IMR-90 (cell line): ENCODE results near the gene CLSTN1. TPM values are rescaled to one million over a fixed set of nuclear protein-coding genes. Genes with fewer than 3 reads are reported as not detected.

Source experiments
- ATAC-seq: fragments of 200-7000 bp; cut with Tn5 transposase; 2 replicates; pipeline ENCODE4 v1.9.1; 2020; ENCODE audit warnings: low read depth, mild to moderate bottlenecking, moderate library complexity
- BruUV-seq: library from RNA; stranded (reverse); fragments of 400-500 nt; replicated peaks from 2 replicates; lab custom pipeline; 2021; lab: Mats Ljungman, UMichigan
- CTCF ChIA-PET: fragments of 300-600 bp; formaldehyde crosslinking; extraction: SDS; loops from one replicate; lab custom pipeline; 2021; ENCODE audit warnings: antibody characterized with exemption; lab: Yijun Ruan, JAX
- POLR2A ChIA-PET: fragments of 300-600 bp; sonication (Branson Sonifier 250); formaldehyde crosslinking; loops from one replicate; lab custom pipeline; 2022; ENCODE audit warnings: antibody characterized with exemption; ENCODE audit not compliant: unreplicated experiment; lab: Charles Lee
- DNase-seq: peaks from one replicate; pipeline ENCODE4 v3.0.0; 2013
- H2AFZ ChIP-seq: replicated peaks from 2 replicates; pipeline ENCODE3; 2013; ENCODE audit warnings: low read length, mild to moderate bottlenecking; ENCODE audit not compliant: poor library complexity
- H2AK5ac ChIP-seq: 2 replicates; pipeline ENCODE4 v1.6.1; 2013; ENCODE audit warnings: low read depth, low read length, inconsistent platforms
- H2AK9ac ChIP-seq: replicated peaks from 2 replicates; pipeline ENCODE3; 2013; ENCODE audit warnings: mild to moderate bottlenecking, low read depth, low read length, moderate library complexity; ENCODE audit not compliant: poor library complexity
- H2BK120ac ChIP-seq: 2 replicates; pipeline ENCODE4 v1.6.1; 2013; ENCODE audit warnings: low read depth, low read length, inconsistent platforms
- H2BK15ac ChIP-seq: 3 replicates; pipeline ENCODE4 v1.6.1; 2013; ENCODE audit warnings: low read depth, low read length, inconsistent platforms
- H2BK20ac ChIP-seq: 2 replicates; pipeline ENCODE4 v1.6.1; 2013; ENCODE audit warnings: low read depth, mild to moderate bottlenecking, inconsistent platforms, low read length, moderate library complexity
- H2BK5ac ChIP-seq: 2 replicates; pipeline ENCODE4 v1.6.1; 2013; ENCODE audit warnings: mild to moderate bottlenecking, low read depth, low read length, inconsistent platforms; ENCODE audit not compliant: poor library complexity, severe bottlenecking
- H3K14ac ChIP-seq: replicated peaks from 2 replicates; pipeline ENCODE4 v1.6.1; 2013; ENCODE audit warnings: low read depth, low read length, inconsistent platforms
- H3K18ac ChIP-seq: 2 replicates; pipeline ENCODE4 v1.6.1; 2013; ENCODE audit warnings: low read depth, low read length, control low read depth
- H3K23ac ChIP-seq: 2 replicates; pipeline ENCODE4 v1.6.1; 2013; ENCODE audit warnings: low read depth, low read length, inconsistent platforms
- H3K27ac ChIP-seq: 2 replicates; pipeline ENCODE4 v1.5.1; 2013; ENCODE audit warnings: mild to moderate bottlenecking, control low read depth, low read length; ENCODE audit not compliant: insufficient read depth
- H3K27me3 ChIP-seq: 2 replicates; pipeline ENCODE4 v1.6.1; 2013; ENCODE audit warnings: low read length; ENCODE audit not compliant: control insufficient read depth, insufficient read depth
- H3K36me3 ChIP-seq: 2 replicates; pipeline ENCODE4 v1.6.1; 2013; ENCODE audit warnings: low read length, mixed read lengths; ENCODE audit not compliant: control insufficient read depth, insufficient read depth
- H3K4ac ChIP-seq: 2 replicates; pipeline ENCODE4 v1.6.1; 2013; ENCODE audit warnings: low read depth, low read length, inconsistent platforms
- H3K4me1 ChIP-seq: 2 replicates; pipeline ENCODE4 v1.6.1; 2013; ENCODE audit warnings: low read length, mixed read lengths; ENCODE audit not compliant: control insufficient read depth, insufficient read depth
- H3K4me2 ChIP-seq: 2 replicates; pipeline ENCODE4 v1.6.1; 2013; ENCODE audit warnings: low read depth, mild to moderate bottlenecking, control low read depth, low read length, moderate library complexity
- H3K4me3 ChIP-seq: 2 replicates; pipeline ENCODE4 v1.5.1; 2013; ENCODE audit warnings: low read depth, mild to moderate bottlenecking, control low read depth, low read length, moderate library complexity; ENCODE audit not compliant: insufficient read depth
- H3K56ac ChIP-seq: 2 replicates; pipeline ENCODE4 v1.6.1; 2013; ENCODE audit warnings: low read length, inconsistent platforms; ENCODE audit not compliant: insufficient read depth; ENCODE audit errors: extremely low read depth
- H3K79me1 ChIP-seq, 2 experiments: 2 replicates each; pipeline ENCODE4 v1.6.1; 2013; ENCODE audit warnings: low read length in 2 of 2, inconsistent platforms in 1 of 2, low read depth in 1 of 2
- H3K9ac ChIP-seq: 2 replicates; pipeline ENCODE4 v1.6.1; 2013; ENCODE audit warnings: low read depth, low read length, control low read depth
- H3K9me1 ChIP-seq: 2 replicates; pipeline ENCODE4 v1.6.1; 2013; ENCODE audit warnings: low read length, inconsistent platforms; ENCODE audit not compliant: insufficient read depth
- H3K9me3 ChIP-seq: 2 replicates; pipeline ENCODE4 v1.6.1; 2013; ENCODE audit warnings: low read length; ENCODE audit not compliant: control insufficient read depth, insufficient read depth
- H4K20me1 ChIP-seq: 2 replicates; pipeline ENCODE4 v1.6.1; 2013; ENCODE audit warnings: low read length, inconsistent platforms; ENCODE audit not compliant: insufficient read depth
- H4K5ac ChIP-seq: 2 replicates; pipeline ENCODE4 v1.6.1; 2013; ENCODE audit warnings: mild to moderate bottlenecking, low read depth, low read length, control low read depth
- H4K8ac ChIP-seq, 2 experiments: 2 replicates each; pipeline ENCODE4 v1.6.1; 2013; ENCODE audit warnings: low read depth in 2 of 2, low read length in 2 of 2, control low read depth in 1 of 2, inconsistent platforms in 1 of 2
- H4K91ac ChIP-seq: 2 replicates; pipeline ENCODE4 v1.6.1; 2013; ENCODE audit warnings: low read depth, low read length, inconsistent platforms; ENCODE audit not compliant: insufficient read depth
- CTCF ChIP-seq: conservative IDR thresholded peaks from 2 replicates; pipeline ENCODE4 v1.5.1; 2012; ENCODE audit warnings: mild to moderate bottlenecking, low read depth, low read length, improper control_type of control experiment
- NFE2L2 ChIP-seq: fragments of 150-350 bp; IDR thresholded peaks from 2 replicates; pipeline ENCODE4 v1.6.1; 2016; ENCODE audit warnings: low read depth, mild to moderate bottlenecking, low read length
- WGBS, 2 experiments: methylation state at CpG; one replicate each; pipeline versions ENCODE4 v1.1.5 to v1.1.7; 2013; ENCODE audit warnings: missing lambda C conversion rate in 2 of 2; ENCODE audit not compliant: insufficient read length in 1 of 2; ENCODE audit errors: extremely low coverage in 2 of 2; 5-methylcytosine and 5-hydroxymethylcytosine counted together
- dilution Hi-C: fragments of 300-500 bp; cut with HindIII; formaldehyde crosslinking; loops from one replicate; pipeline ENCODE4 v1.14.3; 2018; ENCODE audit warnings: low sequenced_read_pairs; ENCODE audit not compliant: unreplicated experiment
- in situ Hi-C: fragments of 300-500 bp; cut with MboI; formaldehyde crosslinking; loops from 3 replicates; pipeline ENCODE4 v1.14.3; 2019; ENCODE audit warnings: low sequenced_read_pairs, inconsistent platforms, mixed read lengths
- intact Hi-C: fragments of 100-400 bp; cut with micrococcal nuclease; formaldehyde crosslinking; loops from 2 replicates; pipeline ENCODE4 v1.10.0; 2022
- polyA plus RNA-seq, 3 experiments: library from polyadenylated mRNA; depleted of rRNA; stranded (reverse); fragments of >200 nt; gene quantifications; 2 replicates each; pipeline ENCODE4 v1.2.3, GENCODE V29; 2012; ENCODE audit warnings: low replicate concordance in 1 of 3
- total RNA-seq: library from RNA; depleted of rRNA; stranded (reverse); fragments of >200 nt; gene quantifications from 2 replicates; pipeline ENCODE4 v1.2.3, GENCODE V29; 2012

CLSTN1 gene
- total and polyA plus RNA-seq, 2 of the 4 experiments (the other 2 are of a cell fraction) = 30.1 to 72.2 TPM

GRCh38 chr1:9719978-9720722, 103.6 kb downstream of the CLSTN1 start:
- no peak overlapping the region for H3K23ac ChIP-seq
- peak overlapping the region; percentile 48; the same call in 1 of the 2 replicates for H3K14ac ChIP-seq
- ATAC-seq (no peak), DNase-seq (no peak)
- no TSS peak for BruUV-seq
- H2BK5ac ChIP-seq = peak overlapping the region; percentile 47
- H4K20me1 ChIP-seq = peaks cover 2% of the 10 kb centered on the region; the same call in 1 of the 2 replicates
- no peak overlapping the region for H3K27ac ChIP-seq
- ChIA-PET CTCF (no interaction called here), POLR2A (no interaction called here)
- intact Hi-C loops (no loop called here), dilution Hi-C loops (no loop called here), in situ Hi-C loops (loop anchor here (10.0 kb wide), 1 partner anchor 145 kb away; no protein-coding TSS in a partner anchor)
- peak overlapping the region; percentile 66; the same call in 1 of the 2 replicates for H2BK20ac ChIP-seq
- H3K4me3 ChIP-seq = no peak overlapping the region
- peak overlapping the region; percentile 44; the same call in 1 of the 3 replicates for H2BK15ac ChIP-seq
- no peak overlapping the region for H3K4me2 ChIP-seq
- H3K4me1 ChIP-seq = peaks cover 3% of the 10 kb centered on the region
- peak overlapping the region; percentile 78 for H2AK9ac ChIP-seq
- no peak overlapping the region for H3K9ac ChIP-seq
- H2AK5ac ChIP-seq = peak overlapping the region; percentile 93
- peak overlapping the region in 1 of 2 experiments; percentile 37; a peak in 1 of 4 replicates for H4K8ac ChIP-seq
- H3K9me3 ChIP-seq = peaks cover 11% of the 10 kb centered on the region; the same call in 1 of the 2 replicates
- peak overlapping the region; percentile 43 for H2AFZ ChIP-seq
- TF ChIP-seq NFE2L2 = no peak
- TF ChIP-seq CTCF = 0 out of 2 replicates have a peak, but pooled peaks have one; percentile 1
- 0 out of 2 replicates have a peak overlapping the region, but pooled peaks have one; percentile 4 for H4K5ac ChIP-seq
- H2BK120ac ChIP-seq = peak overlapping the region; percentile 57
- no peak overlapping the region for H3K56ac ChIP-seq
- peak overlapping the region; percentile 77 for H3K4ac ChIP-seq
- no peaks in the 10 kb centered on the region; a peak in 1 of 4 replicates for H3K79me1 ChIP-seq
- no peak overlapping the region for H3K18ac ChIP-seq
- 97% methylated on average over 18 of the region's 36 CpGs; no CpG with 5 or more reads in 1 of the 2 experiments for WGBS, 2 experiments
- no peaks in the 10 kb centered on the region for H3K27me3 ChIP-seq
- peak overlapping the region; percentile 68 for H4K91ac ChIP-seq
- peaks cover 6% of the 10 kb centered on the region; the same call in 1 of the 2 replicates for H3K9me1 ChIP-seq
- H3K36me3 ChIP-seq = peaks cover 45% of the 10 kb centered on the region
